Activated T-cell treated with anti-CD3 and anti-CD28 coated beads, Interleukin-2, amount 50 U/mL, for 4 hours (primary cell): ENCODE data around the gene MECP2. TPM values are rescaled to one million over a fixed set of nuclear protein-coding genes. Genes with fewer than 3 reads are reported as not detected.
"Not testable (repeated sequence)": the region's sequence is repeated elsewhere in the genome, so short reads cannot be mapped to it uniquely, and the experiment has no call there.

Experiments used
- ATAC-seq, 2 donors: fragments of 200-7000 bp; cut with Tn5 transposase; one replicate each; pipeline ENCODE4 v1.10.0; 2021
- DNase-seq: peaks from one replicate; pipeline ENCODE4 v3.0.0-alpha.2; 2020
- H3K27me3 Mint-ChIP-seq: one replicate; pipeline ENCODE4 v1.8.0; 2021; ENCODE audit warnings: low read depth, mixed read lengths
- H3K36me3 Mint-ChIP-seq: one replicate; pipeline ENCODE4 v1.8.0; 2022; ENCODE audit warnings: mixed read lengths; ENCODE audit not compliant: insufficient read depth
- H3K4me1 Mint-ChIP-seq: one replicate; pipeline ENCODE4 v1.8.0; 2021; ENCODE audit warnings: low read depth, mixed read lengths
- H3K4me3 Mint-ChIP-seq: one replicate; pipeline ENCODE4 v1.8.0; 2021; ENCODE audit warnings: mild to moderate bottlenecking, moderate library complexity, mixed read lengths
- H3K9me3 Mint-ChIP-seq: one replicate; pipeline ENCODE4 v1.8.0; 2021; ENCODE audit warnings: mixed read lengths
- total RNA-seq, 3 donors: library from RNA; stranded (reverse); gene quantifications; one replicate each; pipeline ENCODE4 v1.2.1, GENCODE V29; 2021

Gene MECP2
- total RNA-seq, 3 donors from 2014 or later: 42.6 to 46.7 (median 45.7) TPM

GRCh38 chrX:153981771-153982533, 115.6 kb downstream of the MECP2 start:
- DNase-seq (peak; percentile 48), ATAC-seq (peak; percentile 11 to 13)
- Mint-ChIP-seq H3K36me3 (no peaks in the 10 kb centered on the region), H3K27me3 (no peaks in the 10 kb centered on the region), H3K4me3 (peak overlapping the region; percentile 67), H3K4me1 (peaks cover 48% of the 10 kb centered on the region), H3K9me3 (no peaks in the 10 kb centered on the region)

GRCh38 chrX:153981231-153981630, 116.3 kb downstream of the MECP2 start:
- H3K4me3 Mint-ChIP-seq: peak overlapping the region; percentile 67
- no peak for ATAC-seq
- no peaks in the 10 kb centered on the region for H3K27me3 Mint-ChIP-seq
- no peaks in the 10 kb centered on the region for H3K36me3 Mint-ChIP-seq
- H3K4me1 Mint-ChIP-seq: peaks cover 48% of the 10 kb centered on the region
- H3K9me3 Mint-ChIP-seq: no peaks in the 10 kb centered on the region
- DNase-seq: no peak

GRCh38 chrX:153980394-153980793, 117.1 kb downstream of the MECP2 start:
- not testable (repeated sequence) for H3K27me3 Mint-ChIP-seq, H3K36me3 Mint-ChIP-seq, DNase-seq, H3K9me3 Mint-ChIP-seq
- peak overlapping the region; percentile 62 for H3K4me3 Mint-ChIP-seq
- H3K4me1 Mint-ChIP-seq: peaks cover 51% of the 10 kb centered on the region
- ATAC-seq: peak; percentile 58 to 66

GRCh38 chrX:153974726-153975286, 122.7 kb downstream of the MECP2 start:
- DNase-seq: no peak
- H3K27me3 Mint-ChIP-seq: no peaks in the 10 kb centered on the region
- peaks cover 19% of the 10 kb centered on the region for H3K4me1 Mint-ChIP-seq
- H3K36me3 Mint-ChIP-seq: peaks cover under 1% of the 10 kb centered on the region
- ATAC-seq: no peak
- no peaks in the 10 kb centered on the region for H3K9me3 Mint-ChIP-seq
- H3K4me3 Mint-ChIP-seq: peak overlapping the region; percentile 29

GRCh38 chrX:153974003-153974725, 123.4 kb downstream of the MECP2 start:
- Mint-ChIP-seq H3K9me3 (no peaks in the 10 kb centered on the region), H3K4me3 (peak overlapping the region; percentile 43), H3K4me1 (peaks cover 19% of the 10 kb centered on the region), H3K27me3 (no peaks in the 10 kb centered on the region), H3K36me3 (peaks cover 4% of the 10 kb centered on the region)
- ATAC-seq (no peak), DNase-seq (no peak)

- Mint-ChIP-seq H3K9me3 (no peaks in the 10 kb centered on the region), H3K4me1 (peaks cover 19% of the 10 kb centered on the region), H3K4me3 (peak overlapping the region; percentile 86), H3K27me3 (no peaks in the 10 kb centered on the region), H3K36me3 (peaks cover 4% of the 10 kb centered on the region)
- DNase-seq: no peak
- ATAC-seq: no peak
These were observed 124.2 kb downstream of the MECP2 start for GRCh38 chrX:153973127-153974002.

- Mint-ChIP-seq H3K36me3 (peaks cover 6% of the 10 kb centered on the region), H3K4me1 (peaks cover 28% of the 10 kb centered on the region), H3K27me3 (no peaks in the 10 kb centered on the region), H3K4me3 (peak within 1 kb of the TSS; percentile 100), H3K9me3 (no peaks in the 10 kb centered on the region)
- ATAC-seq (peak; percentile 51 to 54), DNase-seq (peak; percentile 87)
These were observed 125.0 kb downstream of the MECP2 start, which contains the start of gene TMEM187 for GRCh38 chrX:153972368-153973126. TSS of gene TMEM187 (plus strand) at chrX:153972754. CDS start at chrX:153982063, 9,309 bp downstream.

Other genes with a start within 250 kb of the MECP2 start
- under 1 TPM; 0.14 to 0.46 (median 0.34) TPM for gene L1CAM, start 211.5 kb downstream of the MECP2 start, total RNA-seq
- not detected for gene AVPR2, start 193.0 kb downstream of the MECP2 start, total RNA-seq
- gene ARHGAP4, start 171.5 kb downstream of the MECP2 start, total RNA-seq: 100 to 1,000 TPM in 2 of 3 donors, 10 to 100 TPM in 1; 96.7 to 128 (median 108) TPM
- gene NAA10, start 162.7 kb downstream of the MECP2 start, total RNA-seq: 100 to 1,000 TPM; 190 to 224 (median 221) TPM
- gene RENBP, start 153.1 kb downstream of the MECP2 start, total RNA-seq: 10 to 100 TPM in 1 of 3 donors, 1 to 10 TPM in 2; 6.9 to 10.4 (median 8.6) TPM
- 100 to 1,000 TPM; 140 to 162 (median 150) TPM for gene HCFC1, start 125.9 kb downstream of the MECP2 start, total RNA-seq
- 1 to 10 TPM; 2.0 to 2.7 (median 2.3) TPM for gene TMEM187, start 125.0 kb downstream of the MECP2 start, total RNA-seq
- gene IRAK1, start 77.8 kb downstream of the MECP2 start, total RNA-seq: 100 to 1,000 TPM; 258 to 273 (median 272) TPM
- gene OPN1LW, start 46.5 kb upstream of the MECP2 start, total RNA-seq: not detected
- not detected for gene OPN1MW, start 84.9 kb upstream of the MECP2 start, total RNA-seq
- gene OPN1MW2, start 122.0 kb upstream of the MECP2 start, total RNA-seq: not detected
- gene OPN1MW3, start 159.9 kb upstream of the MECP2 start, total RNA-seq: not detected
- gene TEX28, start 197.4 kb upstream of the MECP2 start, total RNA-seq: not detected
- not detected for gene TKTL1, start 198.1 kb upstream of the MECP2 start, total RNA-seq